G401.6 (cell line): ENCODE data around the gene SYT6.

Experiments
- FAIRE-seq: peaks from 2 replicates; lab custom pipeline; 2012; peaks lifted over from hg19 to GRCh38; lab: Jason Lieb, UNC

The SYT6 gene

GRCh38 chr1:114117654-114118053 lies 36.0 kb downstream of the SYT6 start:
- no peak for FAIRE-seq

- FAIRE-seq, result no peak
Measured at GRCh38 chr1:114116086-114116485, 37.6 kb downstream of the SYT6 start.

- no peak for FAIRE-seq
Measured at GRCh38 chr1:114114185-114115094, 39.2 kb downstream of the SYT6 start.

- no peak for FAIRE-seq
Measured at GRCh38 chr1:114113411-114114184, 40.1 kb downstream of the SYT6 start.

- no peak for FAIRE-seq
Measured at GRCh38 chr1:114112775-114113174, 40.9 kb downstream of the SYT6 start.

- FAIRE-seq, result no peak
Measured at GRCh38 chr1:114111731-114112641, 41.7 kb downstream of the SYT6 start.

- no peak for FAIRE-seq
Measured at GRCh38 chr1:114109981-114110380, 43.7 kb downstream of the SYT6 start.

GRCh38 chr1:114108751-114109255 lies 44.9 kb downstream of the SYT6 start:
- FAIRE-seq, result no peak

- no peak for FAIRE-seq
Measured at GRCh38 chr1:114107474-114108435, 45.9 kb downstream of the SYT6 start.

- no peak for FAIRE-seq
Measured at GRCh38 chr1:114105421-114105979, 48.2 kb downstream of the SYT6 start.

- FAIRE-seq, result no peak
Measured at GRCh38 chr1:114104949-114105348, 48.7 kb downstream of the SYT6 start.

GRCh38 chr1:114103992-114104391 lies 49.7 kb downstream of the SYT6 start:
- no peak for FAIRE-seq

- no peak for FAIRE-seq
Measured at GRCh38 chr1:114102136-114102535, 51.5 kb downstream of the SYT6 start.

GRCh38 chr1:114100148-114100547 lies 53.5 kb downstream of the SYT6 start:
- FAIRE-seq, result no peak

- FAIRE-seq, result no peak
Measured at GRCh38 chr1:114099268-114099667, 54.4 kb downstream of the SYT6 start.

- no peak for FAIRE-seq
Measured at GRCh38 chr1:114097109-114097508, 56.6 kb downstream of the SYT6 start.

GRCh38 chr1:114094675-114095074 lies 59.0 kb downstream of the SYT6 start:
- FAIRE-seq, result no peak

- FAIRE-seq, result no peak
Measured at GRCh38 chr1:114094363-114094634, 59.4 kb downstream of the SYT6 start.

- FAIRE-seq, result no peak
Measured at GRCh38 chr1:114093624-114094362, 59.9 kb downstream of the SYT6 start.
